HG02885 (cell line): ENCODE results near the gene ATF7IP.
"Not testable (repeated sequence)": the region's sequence is repeated elsewhere in the genome, so short reads cannot be mapped to it uniquely, and the experiment has no call there.

Experiments
- ATAC-seq: cut with Tn5 transposase; IDR thresholded peaks from one replicate; pipeline ENCODE4 v1.9.1; 2021; ENCODE audit warnings: mild to moderate bottlenecking; ENCODE audit not compliant: unreplicated experiment, poor library complexity

Gene ATF7IP

DNA sequence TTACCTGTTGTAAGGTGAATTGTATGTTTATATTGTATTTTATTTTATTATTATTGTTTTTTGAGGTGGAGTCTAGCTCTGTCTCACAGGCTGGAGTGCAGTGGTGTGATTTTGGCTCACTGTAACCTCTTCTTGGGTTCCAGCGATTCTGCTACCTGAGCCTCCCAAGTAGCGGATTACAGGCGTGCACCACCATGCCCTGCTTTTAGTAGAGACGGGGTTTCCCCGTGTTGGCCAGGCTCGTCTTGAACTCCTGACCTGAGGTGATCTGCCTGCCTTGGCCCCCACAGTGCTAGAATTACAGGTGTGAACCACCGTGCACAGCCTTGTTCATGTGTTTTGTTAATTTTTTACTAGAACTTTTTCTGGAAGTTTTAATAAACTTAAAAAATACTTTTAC, 3.8 kb downstream of the ATF7IP start:
- ATAC-seq: no peak

DNA sequence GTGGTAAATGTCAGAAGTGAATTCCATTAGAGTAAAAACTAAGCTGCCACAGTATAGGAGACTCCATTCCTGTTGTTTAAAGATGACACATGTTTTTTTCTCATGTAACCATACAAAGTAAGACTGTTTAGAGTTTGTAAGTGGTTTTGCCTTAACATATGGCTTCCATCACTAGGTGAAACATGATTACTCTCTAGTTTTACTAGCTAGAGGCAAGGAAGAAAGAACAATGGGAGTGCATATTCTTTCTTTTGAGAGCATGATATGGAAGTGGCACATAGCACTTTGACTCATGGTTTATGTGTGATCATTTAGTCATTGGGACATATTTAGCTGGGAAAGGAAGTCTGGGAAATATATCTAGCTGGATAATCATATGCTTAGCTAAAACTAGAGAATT, 7.7 kb downstream of the ATF7IP start:
- ATAC-seq: no peak

DNA sequence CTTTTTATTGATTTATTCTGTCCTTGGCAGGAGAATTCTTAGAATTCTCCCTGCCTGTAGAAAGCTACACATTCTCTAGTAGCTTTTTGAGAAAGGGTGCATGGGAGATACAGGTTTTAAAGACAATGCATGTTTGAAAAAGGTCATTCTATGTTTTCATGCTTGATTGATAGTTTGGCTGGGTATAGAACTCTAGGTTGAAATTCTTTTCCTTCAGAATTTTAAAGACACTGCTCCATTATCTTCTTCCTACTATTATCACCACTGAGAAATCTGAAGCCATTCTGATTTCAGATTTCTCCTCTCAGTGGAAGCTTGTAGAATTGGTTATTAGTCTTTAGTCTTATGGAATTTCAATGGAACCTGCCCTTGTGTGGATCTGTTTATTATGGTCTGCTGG, 14.0 kb downstream of the ATF7IP start:
- no peak for ATAC-seq

DNA sequence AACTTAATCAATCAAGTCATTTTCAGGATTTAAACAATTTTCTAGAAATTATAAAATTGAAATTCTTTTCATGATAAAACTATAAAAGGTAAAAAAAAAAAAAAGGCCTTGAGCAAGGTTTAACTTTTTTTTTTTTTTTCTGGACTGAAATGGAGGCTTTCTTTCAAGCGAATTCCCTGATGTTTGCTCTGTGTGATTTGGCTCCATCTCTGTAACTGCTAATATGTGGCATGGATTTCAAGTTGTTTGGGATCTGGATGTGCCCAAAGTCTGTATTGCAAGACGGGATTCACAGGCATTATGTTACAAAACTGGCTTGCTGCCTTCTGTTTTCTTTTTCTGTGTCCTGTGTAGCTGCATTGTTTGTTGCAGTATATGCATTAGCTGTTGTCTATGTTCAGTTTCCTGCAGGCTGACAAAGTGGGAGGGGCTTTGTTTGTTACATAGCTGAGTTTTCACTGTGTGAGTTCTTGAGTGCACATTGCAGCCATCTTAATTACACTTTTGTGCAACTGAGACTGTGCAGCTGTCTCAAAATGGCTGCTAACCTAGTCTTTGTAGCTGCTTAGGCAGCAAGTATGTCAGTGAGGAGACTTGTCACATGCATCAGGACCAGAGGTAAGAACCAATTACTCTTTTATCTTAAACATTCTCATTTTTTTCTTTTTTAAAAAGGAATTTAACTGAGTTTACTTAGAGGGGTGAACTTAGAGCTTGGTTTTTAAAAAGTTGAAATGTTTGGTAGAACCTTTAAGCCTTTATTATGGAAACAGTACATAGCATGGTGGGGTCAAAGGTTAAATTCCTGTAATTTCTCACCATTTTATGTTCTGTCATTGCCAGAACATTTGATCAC, 19.5 kb downstream of the ATF7IP start:
- peak; percentile 95 for ATAC-seq

DNA sequence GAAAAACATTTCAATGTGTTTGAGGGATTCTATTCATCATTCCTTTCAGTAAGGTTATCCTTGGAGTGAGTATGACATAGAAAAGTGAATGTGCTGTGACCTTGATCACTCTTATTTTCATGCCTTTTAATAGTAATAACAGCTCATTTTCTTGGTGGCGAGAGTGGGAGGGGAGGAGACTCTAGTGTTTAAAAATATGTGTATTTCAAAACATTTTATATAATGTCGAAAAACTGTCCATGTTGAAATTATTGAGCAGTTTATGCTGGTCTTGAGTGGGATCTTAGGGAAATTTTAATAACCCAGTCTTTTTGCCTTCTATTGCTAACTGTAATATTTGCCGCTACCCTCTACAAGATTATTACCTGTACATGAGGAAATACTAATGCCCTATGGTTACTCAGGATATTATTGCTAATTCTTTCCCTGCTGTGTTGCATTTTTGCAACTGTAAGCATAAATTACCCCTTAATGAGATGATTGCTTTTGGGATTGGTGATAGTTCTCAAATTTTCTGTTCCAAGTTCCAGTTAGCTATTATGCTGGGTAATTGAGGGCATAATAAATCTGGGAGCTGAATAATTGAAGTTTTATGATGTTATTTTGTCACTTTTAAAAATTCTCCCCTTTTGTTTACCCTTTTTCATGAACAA, 21.9 kb downstream of the ATF7IP start:
- no peak for ATAC-seq

DNA sequence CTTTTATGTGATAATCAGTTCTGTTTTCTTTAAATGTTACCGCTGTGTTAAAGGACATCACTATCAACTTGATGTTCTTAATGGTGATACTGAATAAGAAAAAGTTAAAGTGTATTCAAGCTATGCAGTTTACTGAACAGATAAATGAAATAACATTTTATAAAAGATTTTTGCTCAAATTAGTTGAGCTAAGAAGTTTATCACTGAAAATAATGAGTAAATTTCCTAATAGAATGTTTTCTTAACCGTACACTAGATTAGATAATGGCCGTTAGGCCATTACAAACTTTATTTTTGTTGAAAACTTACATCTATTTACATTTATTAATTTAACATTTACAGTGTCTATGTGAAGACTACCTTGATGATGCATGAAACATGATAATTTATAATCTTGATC, 25.0 kb downstream of the ATF7IP start:
- ATAC-seq: no peak

DNA sequence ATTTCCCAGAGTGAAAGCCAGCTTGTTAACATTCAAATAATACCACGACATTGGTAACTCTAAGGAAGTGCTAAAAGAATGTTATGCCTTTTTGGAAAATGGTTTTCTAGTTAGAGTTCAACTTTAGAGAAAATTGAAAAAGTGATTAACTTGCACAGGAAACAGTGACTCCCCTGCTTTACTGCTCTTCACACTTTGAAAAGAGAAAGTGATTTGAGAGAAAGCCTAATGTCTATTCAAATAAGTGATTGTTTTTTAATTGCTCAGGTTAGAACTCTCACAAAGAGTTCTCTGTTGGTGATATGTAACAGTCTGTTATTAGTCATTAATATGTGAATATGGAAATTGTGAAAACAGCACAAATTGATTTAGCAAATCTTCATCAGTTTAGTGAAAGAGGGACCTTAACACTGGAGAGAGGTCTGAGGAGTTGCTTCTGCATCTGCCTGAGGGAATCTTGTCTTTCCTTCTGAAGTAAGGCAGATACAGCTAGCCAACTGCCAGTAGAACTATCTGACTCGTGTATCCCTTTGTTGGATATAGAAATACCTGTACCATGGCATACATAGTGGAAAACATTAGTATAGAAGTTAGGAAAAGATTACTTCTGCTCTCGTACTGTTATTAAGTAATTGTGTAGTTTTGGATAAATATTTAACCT, 25.5 kb downstream of the ATF7IP start:
- ATAC-seq: no peak

DNA sequence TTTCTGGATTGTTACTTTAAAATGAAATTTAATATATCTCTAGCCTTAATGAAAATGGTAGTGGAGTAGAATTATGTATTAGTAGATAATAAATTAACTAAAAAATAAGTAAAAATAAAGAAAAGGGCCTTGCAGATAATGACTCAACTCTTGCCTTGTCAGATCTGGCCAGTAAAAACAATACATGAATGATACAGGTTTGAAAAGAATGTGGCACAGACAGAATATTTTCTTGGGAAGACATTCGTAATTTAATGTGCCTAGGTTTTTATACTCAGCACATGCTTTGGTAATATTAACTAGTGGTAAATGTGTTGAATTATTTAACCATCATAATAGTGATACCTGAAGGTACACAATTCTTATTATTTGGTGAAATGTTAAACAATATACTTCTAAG, 28.3 kb downstream of the ATF7IP start:
- ATAC-seq: no peak

DNA sequence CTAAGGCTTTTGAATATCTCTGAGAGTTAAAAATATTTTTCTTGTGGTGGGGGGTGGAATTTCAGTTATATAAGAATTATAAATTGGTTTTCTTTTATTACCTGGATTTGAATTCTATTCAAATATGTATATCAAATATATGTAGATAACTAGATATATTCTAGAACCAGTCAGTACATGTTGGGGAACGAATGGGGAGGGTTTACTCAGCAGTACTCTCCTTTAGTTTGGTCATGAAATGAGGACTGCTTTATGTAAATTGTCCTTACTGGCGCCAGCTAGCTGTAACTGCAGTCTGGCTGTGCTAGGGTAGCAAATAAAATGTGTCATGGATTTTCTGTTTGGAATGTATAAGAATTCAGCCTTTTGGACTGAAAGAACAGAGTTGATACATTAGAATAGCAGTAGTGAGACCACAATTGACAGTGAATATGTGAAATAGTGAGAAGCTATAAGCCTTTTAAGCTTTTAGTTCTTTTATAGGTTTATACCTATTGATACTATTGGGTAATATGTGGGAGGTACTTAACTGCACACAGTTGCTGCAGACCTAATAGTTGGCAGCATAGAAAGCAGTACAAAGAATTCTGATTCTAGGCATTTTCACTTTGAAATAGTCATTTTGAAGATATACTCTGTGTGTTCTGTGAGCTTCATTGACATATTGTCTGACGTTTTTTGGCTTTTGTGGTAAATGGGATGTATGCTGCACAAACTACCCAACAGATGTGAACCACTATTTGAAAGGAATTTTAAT, 29.0 kb downstream of the ATF7IP start:
- ATAC-seq: peak; percentile 73

DNA sequence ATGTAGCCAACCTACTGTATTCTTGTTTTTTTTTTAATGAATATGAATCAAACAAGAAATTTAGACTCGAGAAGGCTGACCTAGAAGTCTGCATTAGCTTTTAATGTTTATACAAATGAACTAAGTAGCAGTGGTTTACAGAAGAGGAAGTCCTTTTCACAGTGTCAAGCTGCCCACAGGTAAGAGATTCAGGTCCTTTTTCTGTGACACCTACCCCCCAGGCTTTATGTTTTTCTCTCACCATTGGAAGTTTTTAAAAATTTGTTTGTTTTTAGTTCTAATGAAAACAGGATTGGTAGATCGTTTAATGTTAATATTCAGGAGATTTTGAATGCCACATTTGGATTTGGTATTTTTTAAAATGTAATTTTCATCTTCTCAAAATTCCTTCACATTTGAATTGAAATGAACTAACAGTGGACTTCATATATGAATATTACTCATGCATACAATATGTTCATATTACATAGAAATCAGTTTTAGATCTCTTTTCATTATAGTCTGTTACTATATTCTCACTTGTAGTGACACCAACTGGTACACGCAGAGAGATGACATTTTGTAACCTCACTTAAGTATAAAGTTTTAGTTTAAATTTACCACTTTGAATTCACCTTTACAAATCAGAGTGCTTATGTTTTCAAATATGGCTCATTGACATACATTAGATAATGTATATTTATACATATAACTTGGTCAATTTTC, 29.7 kb downstream of the ATF7IP start:
- ATAC-seq: peak; percentile 44

DNA sequence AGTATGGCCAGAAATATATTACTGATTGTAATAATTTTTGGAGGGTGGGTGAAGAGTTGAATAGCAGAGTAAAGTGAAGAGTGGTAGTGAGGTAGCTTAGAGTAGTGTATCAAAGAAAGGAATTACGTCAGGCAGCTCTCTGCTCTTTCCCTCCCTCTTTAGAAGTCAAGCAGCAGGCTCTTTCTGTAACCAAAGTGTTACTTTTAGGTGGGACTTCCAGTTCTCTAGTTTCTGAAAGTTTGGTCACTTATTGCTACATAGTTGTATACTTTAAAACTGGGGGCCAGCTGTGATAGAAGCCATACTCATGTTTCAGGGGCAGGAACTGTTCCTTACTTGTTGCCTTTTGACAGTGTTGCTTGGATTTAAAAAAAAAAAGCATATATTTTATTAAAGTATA, 30.6 kb downstream of the ATF7IP start:
- ATAC-seq: peak; percentile 70

DNA sequence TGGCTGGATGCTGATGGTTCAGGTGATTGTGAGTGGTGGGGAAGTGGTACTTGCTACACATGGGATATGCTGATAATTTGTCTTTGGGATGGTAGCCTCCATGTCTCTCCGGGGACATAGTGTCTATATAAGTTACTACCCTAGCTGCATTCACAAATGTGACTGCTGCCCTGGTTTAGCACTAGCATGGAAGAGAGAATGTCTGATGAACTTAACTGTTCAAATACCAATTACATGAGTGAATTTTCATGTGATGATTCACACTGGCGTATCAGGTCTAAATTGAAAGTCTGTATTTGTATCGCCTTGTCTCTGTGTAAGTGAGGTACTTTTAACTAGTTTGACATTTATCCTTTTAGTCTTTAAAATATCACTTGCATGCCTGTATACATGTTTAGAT, 34.4 kb downstream of the ATF7IP start:
- ATAC-seq: no peak

DNA sequence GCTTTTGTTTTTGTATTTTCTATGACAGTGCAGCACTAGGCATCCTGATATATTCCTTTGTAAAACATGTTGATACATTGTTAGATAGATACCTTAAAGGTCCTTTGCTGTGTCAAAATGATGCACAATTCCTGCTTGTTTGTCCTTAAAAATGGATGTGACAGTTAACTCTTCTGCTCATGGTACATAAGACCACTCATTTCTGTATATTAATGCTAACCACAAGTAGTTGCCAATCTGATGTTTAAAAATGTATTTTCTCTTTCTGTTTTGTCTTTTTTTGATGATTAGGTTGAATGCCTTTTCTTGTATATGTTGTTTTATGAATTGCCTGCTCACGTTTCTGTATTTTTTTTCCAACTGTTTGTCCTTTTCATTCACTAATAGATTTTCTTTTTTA, 35.1 kb downstream of the ATF7IP start:
- no peak for ATAC-seq

DNA sequence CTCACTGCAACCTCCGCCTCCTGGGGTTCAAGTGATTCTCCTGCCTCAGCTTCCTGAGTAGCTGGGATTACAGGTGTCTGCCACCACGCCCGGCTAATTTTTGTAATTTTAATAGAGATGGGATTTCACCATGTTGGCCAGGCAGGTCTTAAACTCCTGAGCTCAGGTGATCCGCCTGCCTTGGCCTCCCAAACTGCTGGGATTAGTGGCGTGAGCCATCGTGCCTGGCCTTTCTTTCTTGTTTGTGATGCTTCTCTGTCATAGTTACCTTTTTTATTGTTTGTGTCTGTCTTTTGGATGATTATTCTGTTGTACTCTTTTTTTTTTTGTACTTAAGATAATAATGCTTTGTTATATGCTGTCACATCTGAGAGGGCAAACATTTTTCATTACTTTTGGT, 35.8 kb downstream of the ATF7IP start:
- ATAC-seq: not testable (repeated sequence)

DNA sequence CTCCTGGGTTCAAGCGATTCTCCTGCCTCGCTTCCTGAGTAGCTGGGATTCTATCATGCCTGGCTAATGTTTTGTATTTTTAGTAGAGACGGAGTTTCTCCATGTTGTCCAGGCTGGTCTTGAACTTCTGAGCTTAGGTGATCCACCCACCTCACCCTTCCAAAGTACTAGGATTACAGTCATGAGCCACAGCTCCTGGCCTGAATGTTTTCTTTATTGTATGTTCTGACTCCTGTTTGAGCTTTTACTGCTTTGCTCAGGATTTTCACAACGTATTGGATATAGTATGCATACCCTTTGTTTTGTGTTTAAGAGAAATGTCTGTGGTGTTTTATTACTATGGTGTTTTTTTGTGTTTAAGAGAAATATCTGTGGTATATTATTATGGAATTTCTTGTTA, 37.2 kb downstream of the ATF7IP start:
- no peak for ATAC-seq

DNA sequence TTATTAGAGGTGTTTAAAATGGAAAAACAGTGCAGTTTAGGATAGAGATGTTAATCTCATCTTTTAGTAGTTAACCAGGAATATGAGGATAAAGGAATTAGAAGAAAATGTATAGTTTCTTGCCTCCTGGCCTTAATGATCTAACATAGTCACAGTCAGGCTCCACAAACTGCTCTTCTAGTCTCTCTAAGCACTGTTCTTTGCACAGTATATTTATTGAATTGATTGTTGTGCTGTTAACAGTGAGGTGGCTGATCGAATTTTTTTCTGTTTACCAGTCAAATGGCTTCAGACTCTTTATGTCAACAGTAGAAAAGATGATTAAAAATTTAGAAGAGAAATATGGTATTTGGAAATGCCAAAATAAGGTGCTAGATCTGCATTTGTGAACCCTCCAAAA, 37.8 kb downstream of the ATF7IP start:
- no peak for ATAC-seq

DNA sequence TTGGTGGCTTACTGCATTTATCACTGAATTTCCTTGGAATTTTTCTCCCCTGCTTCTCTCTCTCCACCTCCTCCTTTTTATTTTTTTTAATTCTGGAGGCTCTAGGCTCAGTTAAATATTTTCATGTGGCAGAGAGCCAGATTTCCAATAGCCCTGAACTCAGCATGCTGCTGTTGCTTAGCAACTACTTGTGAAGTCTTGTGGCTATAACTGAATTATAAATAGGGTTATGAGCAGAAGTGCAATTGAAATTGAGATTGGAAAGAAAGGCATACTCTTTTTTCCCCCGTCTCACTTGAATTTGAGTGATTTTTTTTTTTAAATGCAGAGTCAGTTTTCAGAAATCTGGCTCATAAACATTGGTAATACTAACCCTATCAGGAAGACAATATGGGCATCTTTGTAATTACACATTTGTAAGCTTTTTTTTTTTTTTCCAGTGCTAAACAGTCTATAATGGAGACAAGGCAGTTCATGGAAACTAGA, 38.3 kb downstream of the ATF7IP start:
- ATAC-seq: peak; percentile 78

DNA sequence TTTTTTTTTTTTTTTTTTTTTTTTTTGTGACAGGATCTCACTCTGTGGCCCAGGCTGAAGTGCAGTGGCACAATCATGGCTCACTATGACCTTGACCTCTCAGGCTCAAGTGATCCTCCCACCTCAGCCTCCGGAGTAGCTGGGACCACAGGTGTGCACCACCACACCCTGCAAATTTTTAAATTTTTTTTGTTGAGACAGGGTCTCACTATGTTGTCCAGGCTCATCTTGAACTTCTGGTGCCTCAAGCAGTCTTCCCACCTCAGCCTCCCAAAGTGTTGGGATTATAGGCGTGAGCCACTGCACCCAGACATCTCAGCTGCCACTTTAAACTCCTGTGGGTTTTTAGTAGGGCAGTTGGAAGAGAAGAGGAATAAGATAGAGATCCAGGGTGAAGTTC, 39.9 kb downstream of the ATF7IP start:
- ATAC-seq: not testable (repeated sequence)

DNA sequence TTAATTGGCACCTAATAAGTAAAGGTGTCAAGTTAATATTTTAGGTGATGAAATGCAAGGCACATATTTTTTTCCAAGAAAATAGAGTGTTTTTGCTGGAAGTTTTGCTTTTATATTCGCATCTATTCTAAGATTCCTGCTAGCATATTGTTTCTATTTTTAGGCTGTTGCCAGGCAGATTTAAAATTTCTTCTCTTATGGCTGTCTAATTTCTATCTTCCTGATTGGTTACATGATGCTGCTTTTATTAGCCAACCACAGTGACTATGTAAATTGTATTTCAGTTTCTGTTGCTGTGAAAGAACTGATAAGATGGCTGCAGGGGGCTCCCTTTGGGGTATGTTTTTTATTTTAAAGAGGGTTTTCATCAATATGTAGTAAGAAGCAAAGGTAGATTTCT, 42.7 kb downstream of the ATF7IP start:
- ATAC-seq: no peak

DNA sequence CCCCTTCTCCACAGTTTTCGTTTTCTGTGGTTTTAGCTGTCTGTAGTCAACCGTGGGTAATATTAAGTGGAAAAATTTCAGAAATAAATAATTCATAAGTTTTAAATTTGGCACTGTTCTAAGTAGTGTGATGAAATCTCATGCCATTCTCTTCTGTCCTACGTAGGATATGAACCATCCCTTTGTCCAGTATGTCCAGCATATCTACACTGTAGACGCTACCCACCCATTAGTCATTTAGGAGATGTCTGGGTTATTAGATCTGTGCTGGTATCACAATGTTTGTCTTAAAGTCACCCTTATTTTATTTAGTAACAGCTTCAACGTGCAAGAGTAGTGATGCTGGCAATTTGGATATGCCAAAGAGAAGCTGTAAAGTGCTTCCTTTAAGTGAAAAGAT, 44.7 kb downstream of the ATF7IP start:
- no peak for ATAC-seq
